Natural killer cell treated with Interleukin-12 subunit alpha and Interleukin-12 subunit beta and Interleukin-15 and Interleukin-18, amount 100 ng/mL, for 72 hours (primary cell): ENCODE measurements around the gene NAV2. TPM values are rescaled to one million over a fixed set of nuclear protein-coding genes. Genes with fewer than 3 reads are reported as not detected.

Source experiments
- ATAC-seq, 2 donors: fragments of 150-1000 bp; cut with Tn5 transposase in 1 of 2; sonication (Bioruptor Pico), chemical (Tn5 transposase) in 1 of 2; 2 replicates each; pipeline ENCODE4 v1.10.0; 2021
- DNase-seq: peaks from one replicate; pipeline ENCODE4 v3.0.0; 2022; ENCODE audit warnings: low spot score
- H3K27ac Mint-ChIP-seq, 2 donors: 1 replicate in 1 of 2; 2 replicates in 1 of 2; pipeline ENCODE4 v1.8.0; 2022; ENCODE audit warnings: mixed read lengths in 2 of 2, mild to moderate bottlenecking in 1 of 2, moderate library complexity in 1 of 2
- H3K27me3 Mint-ChIP-seq, 2 donors: 1 replicate in 1 of 2; 2 replicates in 1 of 2; pipeline ENCODE4 v1.8.0; 2022; ENCODE audit warnings: mixed read lengths in 2 of 2
- H3K36me3 Mint-ChIP-seq: one replicate; pipeline ENCODE4 v1.8.0; 2022; ENCODE audit warnings: mixed read lengths
- H3K4me1 Mint-ChIP-seq, 2 donors: 1 replicate in 1 of 2; 2 replicates in 1 of 2; pipeline ENCODE4 v1.8.0; 2022; ENCODE audit warnings: low read depth in 2 of 2, mixed read lengths in 2 of 2, mild to moderate bottlenecking in 1 of 2
- H3K4me3 Mint-ChIP-seq: one replicate; pipeline ENCODE4 v1.8.0; 2022; ENCODE audit warnings: mixed read lengths
- H3K9me3 Mint-ChIP-seq: 2 replicates; pipeline ENCODE4 v1.8.0; 2022; ENCODE audit warnings: mixed read lengths
- total RNA-seq, 2 donors: library from RNA; stranded (reverse); gene quantifications; one replicate each; pipeline ENCODE4 v1.2.3, GENCODE V29; 2022

Gene NAV2
- total RNA-seq, 2 donors from 2014 or later: 0.31 to 0.67 TPM

DNA sequence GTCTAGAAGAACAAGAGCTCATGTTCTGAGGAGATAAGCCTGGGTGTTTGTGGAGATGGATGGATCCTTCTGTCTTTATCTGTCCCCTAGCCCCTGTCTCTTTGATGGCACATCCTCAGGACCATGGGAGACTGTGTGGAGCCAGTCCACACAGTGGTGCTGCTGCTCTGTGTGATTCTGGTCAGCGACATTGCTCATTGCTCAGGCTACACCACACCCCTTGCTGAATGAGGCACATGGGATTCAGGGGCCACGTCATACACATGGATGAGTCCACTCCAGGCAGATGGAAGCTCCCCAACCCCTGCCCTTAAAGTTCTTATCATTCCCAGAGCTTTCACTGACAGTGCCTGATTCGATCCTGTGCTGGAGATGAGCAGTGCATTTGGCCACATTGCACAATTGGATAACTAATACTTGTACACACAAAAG is 222.2 kb downstream of the NAV2 start:
- H3K9me3 Mint-ChIP-seq: no peaks in the 10 kb centered on the region
- H3K27ac Mint-ChIP-seq: no peak overlapping the region
- peaks cover 7 to 9% of the 10 kb centered on the region in 2 donors for H3K27me3 Mint-ChIP-seq
- no peaks in the 10 kb centered on the region for H3K36me3 Mint-ChIP-seq
- DNase-seq: no peak
- no peak for ATAC-seq
- peaks cover 0 to 5% of the 10 kb centered on the region in 2 donors for H3K4me1 Mint-ChIP-seq
- no peak overlapping the region for H3K4me3 Mint-ChIP-seq

DNA sequence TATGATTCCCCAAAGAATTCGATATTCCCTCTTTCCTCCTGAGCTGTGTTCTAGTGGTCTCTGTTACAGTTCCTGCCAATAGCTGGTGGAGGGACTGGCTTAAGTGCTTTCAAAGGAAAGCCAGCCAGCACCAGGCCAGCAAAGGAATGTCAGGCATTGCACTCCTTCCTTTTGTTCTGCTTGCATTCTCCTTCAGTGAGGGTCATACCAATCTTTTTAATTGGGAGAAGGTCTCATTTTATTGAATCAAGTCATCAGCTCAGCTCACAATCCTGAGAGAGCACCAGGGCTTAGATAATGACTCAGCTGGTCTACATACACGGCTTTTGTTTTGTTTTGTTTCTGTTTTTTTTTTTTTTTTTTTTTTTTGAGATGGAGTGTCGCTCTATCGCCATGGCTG is 222.9 kb downstream of the NAV2 start:
- Mint-ChIP-seq H3K4me3 (no peak overlapping the region), H3K27me3 (peaks cover 7 to 10% of the 10 kb centered on the region in 2 donors), H3K4me1 (peaks cover 0 to 5% of the 10 kb centered on the region in 2 donors), H3K9me3 (no peaks in the 10 kb centered on the region), H3K27ac (no peak overlapping the region), H3K36me3 (no peaks in the 10 kb centered on the region)
- ATAC-seq (no peak), DNase-seq (no peak)

DNA sequence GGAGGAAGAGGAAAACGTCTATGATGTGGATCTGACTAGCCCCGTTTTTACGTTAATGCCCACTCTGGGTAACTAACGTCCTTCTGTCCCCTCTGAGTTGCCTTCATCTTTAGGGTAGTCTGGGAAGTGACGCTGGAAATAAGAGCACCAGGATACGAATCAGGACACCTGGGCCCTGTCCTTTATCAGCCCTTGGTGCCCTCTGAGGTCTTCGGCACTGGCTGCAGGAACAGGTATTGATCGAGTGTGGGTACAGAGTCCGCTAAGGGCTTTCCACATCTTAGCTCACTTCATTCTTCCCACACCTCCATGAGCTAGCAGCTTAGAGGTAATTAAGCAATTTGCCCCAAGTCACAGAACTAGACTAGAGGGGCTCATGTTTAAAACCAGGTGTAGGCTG is 223.8 kb downstream of the NAV2 start:
- peaks cover 0 to 5% of the 10 kb centered on the region in 2 donors for H3K4me1 Mint-ChIP-seq
- DNase-seq (no peak), ATAC-seq (no peak)
- no peaks in the 10 kb centered on the region for H3K9me3 Mint-ChIP-seq
- peaks cover 0 to 8% of the 10 kb centered on the region in 2 donors for H3K27me3 Mint-ChIP-seq
- H3K36me3 Mint-ChIP-seq: no peaks in the 10 kb centered on the region
- H3K27ac Mint-ChIP-seq: no peak overlapping the region
- no peak overlapping the region for H3K4me3 Mint-ChIP-seq

DNA sequence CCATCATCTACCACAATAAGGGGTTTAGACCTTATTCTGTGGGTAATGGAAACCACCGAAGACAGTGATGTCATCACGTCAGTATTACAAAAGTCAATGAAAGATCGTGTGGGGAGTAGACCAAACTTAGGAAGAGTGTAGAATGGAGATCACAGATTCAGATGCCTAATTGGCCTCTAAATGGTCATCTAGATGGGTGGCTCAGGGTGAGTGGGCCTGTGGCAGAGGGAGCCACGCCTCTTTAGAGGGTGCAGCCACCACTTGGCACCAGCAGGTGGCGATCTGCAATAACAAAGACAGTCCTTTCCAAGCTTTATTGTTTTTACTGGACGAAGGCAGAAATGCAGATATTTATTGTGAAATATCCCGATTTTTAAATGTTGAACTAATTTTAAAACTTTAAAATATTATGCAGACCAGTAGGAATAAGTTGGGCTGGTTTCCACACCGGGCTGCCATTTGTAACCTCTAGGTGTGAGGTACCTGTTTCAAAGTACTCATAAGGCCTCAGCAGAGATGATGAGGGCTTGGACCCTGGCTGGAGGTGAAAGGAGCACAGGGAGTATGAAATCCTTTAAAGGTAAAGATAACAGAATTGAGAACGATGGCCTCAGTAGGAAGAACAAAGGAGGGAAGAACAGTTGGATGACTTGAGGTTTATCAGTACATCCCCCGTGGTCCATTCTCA is 225.7 kb downstream of the NAV2 start:
- peaks cover 0 to 8% of the 10 kb centered on the region in 2 donors for H3K27me3 Mint-ChIP-seq
- H3K27ac Mint-ChIP-seq: no peak overlapping the region
- H3K9me3 Mint-ChIP-seq: no peaks in the 10 kb centered on the region
- ATAC-seq (peak; percentile 62 to 65), DNase-seq (no peak)
- H3K36me3 Mint-ChIP-seq: no peaks in the 10 kb centered on the region
- no peak overlapping the region for H3K4me3 Mint-ChIP-seq
- H3K4me1 Mint-ChIP-seq: peaks cover 0 to 5% of the 10 kb centered on the region in 2 donors

DNA sequence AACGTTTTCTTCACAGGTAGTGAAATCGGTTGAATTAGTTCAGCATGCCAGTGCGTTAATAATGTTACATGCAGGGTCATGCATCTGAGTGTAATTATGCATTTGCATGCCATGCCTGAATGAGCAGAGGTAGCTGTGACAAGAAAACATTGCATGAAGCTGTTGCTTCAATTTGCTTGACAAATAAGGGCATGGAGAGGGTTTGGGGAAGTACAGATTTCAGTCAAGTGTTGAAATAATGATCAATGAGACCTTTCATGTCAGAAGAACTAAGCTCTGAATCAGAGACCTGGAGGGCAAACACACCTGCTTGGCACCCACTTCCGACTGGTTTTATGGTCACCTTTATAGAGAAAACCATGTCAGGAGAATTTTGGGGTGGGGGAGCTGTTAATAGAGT is 226.2 kb downstream of the NAV2 start:
- DNase-seq (no peak), ATAC-seq (no peak)
- no peaks in the 10 kb centered on the region for H3K36me3 Mint-ChIP-seq
- no peak overlapping the region for H3K4me3 Mint-ChIP-seq
- H3K4me1 Mint-ChIP-seq: peaks cover 0 to 5% of the 10 kb centered on the region in 2 donors
- H3K27me3 Mint-ChIP-seq: peaks cover 0 to 8% of the 10 kb centered on the region in 2 donors
- no peak overlapping the region for H3K27ac Mint-ChIP-seq
- H3K9me3 Mint-ChIP-seq: no peaks in the 10 kb centered on the region

- peaks cover 0 to 5% of the 10 kb centered on the region in 2 donors for H3K4me1 Mint-ChIP-seq
- H3K4me3 Mint-ChIP-seq: no peak overlapping the region
- peaks cover 4 to 11% of the 10 kb centered on the region in 2 donors for H3K27me3 Mint-ChIP-seq
- DNase-seq (no peak), ATAC-seq (peak in 1 of 2 donors; percentile 60)
- no peak overlapping the region for H3K27ac Mint-ChIP-seq
- H3K9me3 Mint-ChIP-seq: no peaks in the 10 kb centered on the region
- no peaks in the 10 kb centered on the region for H3K36me3 Mint-ChIP-seq
Observed at GRCh38 chr11:19939415-19939929, 226.8 kb downstream of the NAV2 start.

GRCh38 chr11:19940831-19941230 is 228.2 kb downstream of the NAV2 start:
- DNase-seq: no peak
- H3K27ac Mint-ChIP-seq: no peak overlapping the region
- peaks cover 0 to 5% of the 10 kb centered on the region in 2 donors for H3K4me1 Mint-ChIP-seq
- H3K9me3 Mint-ChIP-seq: no peaks in the 10 kb centered on the region
- no peak for ATAC-seq
- H3K36me3 Mint-ChIP-seq: no peaks in the 10 kb centered on the region
- H3K4me3 Mint-ChIP-seq: no peak overlapping the region
- peaks cover 16 to 22% of the 10 kb centered on the region in 2 donors for H3K27me3 Mint-ChIP-seq

GRCh38 chr11:19946681-19947080 is 234.0 kb downstream of the NAV2 start:
- Mint-ChIP-seq H3K9me3 (no peaks in the 10 kb centered on the region), H3K27ac (no peak overlapping the region), H3K4me1 (peaks cover 3 to 4% of the 10 kb centered on the region in 2 donors), H3K27me3 (peaks cover 19 to 25% of the 10 kb centered on the region in 2 donors), H3K36me3 (no peaks in the 10 kb centered on the region), H3K4me3 (no peak overlapping the region)
- no peak for ATAC-seq
- no peak for DNase-seq

DNA sequence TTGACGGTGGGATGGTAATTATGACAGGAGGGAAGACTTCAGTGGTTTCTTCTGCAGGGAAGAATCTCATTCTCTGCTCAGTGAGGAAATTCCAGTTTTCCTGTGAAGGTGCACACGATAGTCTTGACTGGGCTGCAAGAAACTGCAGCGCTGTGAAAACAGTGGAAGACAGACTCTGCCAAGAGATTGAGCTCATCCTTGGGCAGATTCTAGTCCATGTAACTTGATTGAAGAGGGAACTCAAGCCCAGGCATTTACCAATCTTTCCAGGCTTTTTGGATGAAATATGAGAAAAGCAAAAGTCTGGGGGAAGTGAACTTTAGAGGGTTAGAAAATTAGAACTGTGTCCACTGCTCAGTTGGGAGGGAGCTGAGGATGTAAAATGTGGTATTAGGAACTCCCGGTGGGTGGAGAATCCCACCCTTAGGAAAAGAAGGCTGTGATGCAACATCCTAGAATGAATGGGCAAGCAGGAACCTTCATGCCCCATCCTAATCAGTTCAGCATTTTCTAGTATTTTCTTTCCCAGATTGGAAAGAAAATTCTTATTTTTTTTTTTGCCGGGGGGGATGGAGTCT is 235.0 kb downstream of the NAV2 start:
- Mint-ChIP-seq H3K4me1 (peaks cover 5 to 7% of the 10 kb centered on the region in 2 donors), H3K4me3 (no peak overlapping the region), H3K9me3 (no peaks in the 10 kb centered on the region), H3K27me3 (peaks cover 25 to 29% of the 10 kb centered on the region in 2 donors), H3K36me3 (no peaks in the 10 kb centered on the region), H3K27ac (no peak overlapping the region)
- DNase-seq (no peak), ATAC-seq (no peak)

- no peaks in the 10 kb centered on the region for H3K36me3 Mint-ChIP-seq
- peaks cover 31 to 39% of the 10 kb centered on the region in 2 donors for H3K27me3 Mint-ChIP-seq
- H3K9me3 Mint-ChIP-seq: no peaks in the 10 kb centered on the region
- H3K4me3 Mint-ChIP-seq: no peak overlapping the region
- peaks cover 7 to 12% of the 10 kb centered on the region in 2 donors for H3K4me1 Mint-ChIP-seq
- DNase-seq (no peak), ATAC-seq (no peak)
- H3K27ac Mint-ChIP-seq: no peak overlapping the region
Observed at GRCh38 chr11:19949606-19950005, 237.0 kb downstream of the NAV2 start.

- no peaks in the 10 kb centered on the region for H3K36me3 Mint-ChIP-seq
- no peak for ATAC-seq
- H3K4me1 Mint-ChIP-seq: peaks cover 7 to 12% of the 10 kb centered on the region in 2 donors
- peaks cover 25 to 47% of the 10 kb centered on the region in 2 donors for H3K27me3 Mint-ChIP-seq
- DNase-seq: no peak
- no peaks in the 10 kb centered on the region for H3K9me3 Mint-ChIP-seq
- H3K4me3 Mint-ChIP-seq: peak overlapping the region; percentile 33
- H3K27ac Mint-ChIP-seq: no peak overlapping the region
Observed at GRCh38 chr11:19951558-19952115, 239.0 kb downstream of the NAV2 start.

DNA sequence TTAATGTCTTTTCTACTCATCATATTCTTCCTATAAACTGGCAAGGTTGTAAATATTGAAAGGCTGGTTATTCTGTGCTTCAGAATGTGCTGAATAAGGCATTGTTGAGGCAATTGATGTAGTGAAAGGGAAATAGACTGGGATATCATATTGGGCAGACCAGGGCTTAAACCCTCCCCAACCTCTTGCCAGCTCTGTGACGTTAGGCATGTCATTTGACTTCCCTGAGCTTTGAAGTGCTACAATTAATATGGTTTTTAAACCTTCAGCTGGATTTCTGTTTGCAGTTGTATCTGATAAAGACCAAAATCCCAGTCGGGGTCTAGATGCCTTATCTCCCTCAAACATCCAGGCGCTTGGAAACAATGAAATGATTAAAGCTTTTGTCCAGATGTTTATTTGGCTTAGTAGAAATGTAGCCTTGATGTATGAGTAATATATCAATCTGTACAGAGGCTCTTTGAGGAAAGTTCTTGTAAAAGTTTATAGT is 239.5 kb downstream of the NAV2 start:
- Mint-ChIP-seq H3K27ac (no peak overlapping the region), H3K4me1 (peaks cover 7 to 12% of the 10 kb centered on the region in 2 donors), H3K27me3 (peaks cover 25 to 49% of the 10 kb centered on the region in 2 donors), H3K9me3 (no peaks in the 10 kb centered on the region), H3K36me3 (no peaks in the 10 kb centered on the region), H3K4me3 (no peak overlapping the region)
- ATAC-seq (no peak), DNase-seq (no peak)

DNA sequence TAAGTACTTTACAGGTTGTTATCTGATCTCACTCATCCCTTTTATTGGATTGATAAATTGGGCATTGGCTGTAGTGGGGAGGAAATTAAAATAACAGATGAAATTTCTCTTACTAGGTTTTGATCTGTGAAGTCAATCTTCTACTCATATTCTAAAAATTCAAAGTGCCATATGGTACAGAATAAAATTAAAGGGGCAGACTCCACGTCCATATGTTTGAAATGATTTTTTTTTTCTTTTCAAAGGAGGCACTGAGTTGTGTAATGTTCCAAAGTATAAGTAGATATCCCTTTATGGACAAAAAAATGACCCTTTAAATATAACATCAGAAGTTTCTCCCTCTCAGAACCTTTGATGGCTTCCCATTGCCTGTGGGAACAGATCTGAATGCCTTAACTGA is 240.3 kb downstream of the NAV2 start:
- H3K4me3 Mint-ChIP-seq: no peak overlapping the region
- peaks cover 7 to 12% of the 10 kb centered on the region in 2 donors for H3K4me1 Mint-ChIP-seq
- no peaks in the 10 kb centered on the region for H3K9me3 Mint-ChIP-seq
- no peak overlapping the region for H3K27ac Mint-ChIP-seq
- H3K27me3 Mint-ChIP-seq: peaks cover 31 to 55% of the 10 kb centered on the region in 2 donors
- ATAC-seq (no peak), DNase-seq (no peak)
- no peaks in the 10 kb centered on the region for H3K36me3 Mint-ChIP-seq

DNA sequence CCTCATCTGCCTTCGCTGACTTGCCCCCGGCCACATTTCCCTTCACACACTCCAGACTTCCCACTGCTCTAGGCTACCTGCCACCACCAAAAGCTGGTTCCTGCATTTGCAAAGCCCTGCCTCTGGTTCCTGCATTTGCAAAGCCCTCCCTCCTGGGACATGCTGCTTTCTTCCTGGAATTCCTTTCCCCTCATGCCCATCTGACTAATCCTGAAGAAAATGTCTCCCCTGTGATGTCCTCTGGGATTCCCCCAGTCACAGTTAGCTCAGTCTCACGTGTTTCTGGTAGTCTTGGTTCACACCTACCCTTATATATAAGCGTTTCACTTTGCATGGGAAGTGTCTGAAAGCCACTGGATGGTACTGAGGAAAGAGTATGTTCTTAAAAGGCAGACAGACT is 240.7 kb downstream of the NAV2 start:
- ATAC-seq (peak in 1 of 2 donors; percentile 66), DNase-seq (no peak)
- H3K27me3 Mint-ChIP-seq: peaks cover 34 to 59% of the 10 kb centered on the region in 2 donors
- H3K9me3 Mint-ChIP-seq: no peaks in the 10 kb centered on the region
- peaks cover 7 to 12% of the 10 kb centered on the region in 2 donors for H3K4me1 Mint-ChIP-seq
- H3K4me3 Mint-ChIP-seq: no peak overlapping the region
- no peak overlapping the region for H3K27ac Mint-ChIP-seq
- no peaks in the 10 kb centered on the region for H3K36me3 Mint-ChIP-seq
